GM21423 (cell line): ENCODE results near the gene AUTS2.
A peak's percentile ranks its signal among the peaks of the same experiment; 100 is the strongest.
"Not testable (repeated sequence)": the region's sequence is repeated elsewhere in the genome, so short reads cannot be mapped to it uniquely, and the experiment has no call there.

Experiments
- ATAC-seq: cut with Tn5 transposase; IDR thresholded peaks from one replicate; pipeline ENCODE4 v1.9.1; 2021; ENCODE audit warnings: mild to moderate bottlenecking, moderate library complexity; ENCODE audit not compliant: unreplicated experiment

Gene AUTS2

DNA sequence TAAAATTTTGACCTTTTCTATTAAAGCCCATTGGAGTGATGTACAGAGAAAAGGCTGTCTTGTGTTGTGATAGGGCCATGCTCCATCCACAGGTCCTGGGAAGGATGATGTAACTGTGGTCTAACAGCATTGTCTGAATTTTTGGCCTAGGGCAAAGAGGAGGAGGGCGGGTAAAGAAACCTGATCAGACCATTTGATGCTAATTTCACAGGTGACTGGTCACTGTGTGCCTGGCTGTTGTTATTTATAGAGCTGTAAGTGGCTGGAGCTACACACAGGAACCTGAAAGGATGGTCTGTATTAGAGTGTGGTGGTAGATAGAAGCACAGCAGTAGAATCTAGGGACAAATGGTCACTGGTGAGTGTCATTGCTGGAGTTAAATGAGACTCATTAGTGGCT lies 182.1 kb downstream of the AUTS2 start:
- ATAC-seq, result no peak

DNA sequence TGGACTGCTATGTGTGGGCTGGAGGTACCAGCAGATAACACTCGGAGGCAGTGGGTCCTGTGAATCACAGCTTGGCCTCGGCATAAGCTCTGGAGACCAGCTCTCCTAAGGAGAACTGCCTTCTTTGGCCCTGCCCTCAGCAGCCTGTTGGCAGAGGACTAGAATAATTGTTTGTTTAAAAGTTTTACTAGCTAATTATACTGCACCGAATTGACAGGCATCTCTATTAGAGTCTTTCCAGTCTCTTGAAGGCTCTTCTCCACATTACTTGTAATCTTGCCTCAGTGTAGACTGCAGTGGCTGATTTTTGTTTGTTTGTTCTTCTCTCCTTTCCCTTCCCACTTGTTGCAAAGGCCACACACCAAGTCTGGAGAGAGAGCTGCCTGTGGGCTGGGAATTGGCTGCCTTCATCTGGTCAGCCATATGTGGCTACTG lies 183.2 kb downstream of the AUTS2 start:
- no peak for ATAC-seq

GRCh38 chr7:69782917-69783684 lies 184.8 kb downstream of the AUTS2 start:
- ATAC-seq, result no peak

GRCh38 chr7:69786130-69786529 lies 187.9 kb downstream of the AUTS2 start:
- ATAC-seq, result not testable (repeated sequence)

- ATAC-seq, result no peak
Observed at GRCh38 chr7:69786730-69787395, 188.6 kb downstream of the AUTS2 start.

GRCh38 chr7:69787736-69788431 lies 189.6 kb downstream of the AUTS2 start:
- ATAC-seq, result no peak

- no peak for ATAC-seq
Observed at GRCh38 chr7:69789563-69789962, 191.3 kb downstream of the AUTS2 start.

- no peak for ATAC-seq
Observed at GRCh38 chr7:69790977-69791724, 192.9 kb downstream of the AUTS2 start.

- ATAC-seq, result no peak
Observed at GRCh38 chr7:69791739-69792138, 193.5 kb downstream of the AUTS2 start.

DNA sequence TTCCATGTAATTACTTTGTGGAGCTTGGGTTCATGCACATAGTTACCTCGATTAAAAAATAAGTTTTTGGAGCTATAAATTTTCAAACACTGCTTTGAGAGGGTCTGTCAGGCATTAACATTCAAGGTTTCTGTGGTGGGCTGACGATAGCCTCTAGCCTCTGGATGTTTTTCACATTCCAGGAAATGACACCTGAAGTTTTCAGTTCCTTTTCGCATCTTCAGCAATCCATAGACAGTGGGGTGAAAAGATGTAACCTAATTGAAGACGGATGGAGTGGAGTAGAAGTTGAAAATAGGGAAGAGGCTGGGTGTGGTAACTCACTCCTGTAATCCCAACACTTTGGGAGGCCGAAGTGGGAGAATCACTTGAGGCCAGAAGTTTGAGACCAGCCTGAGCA lies 197.7 kb downstream of the AUTS2 start:
- no peak for ATAC-seq

GRCh38 chr7:69796416-69796815 lies 198.1 kb downstream of the AUTS2 start:
- ATAC-seq, result no peak

DNA sequence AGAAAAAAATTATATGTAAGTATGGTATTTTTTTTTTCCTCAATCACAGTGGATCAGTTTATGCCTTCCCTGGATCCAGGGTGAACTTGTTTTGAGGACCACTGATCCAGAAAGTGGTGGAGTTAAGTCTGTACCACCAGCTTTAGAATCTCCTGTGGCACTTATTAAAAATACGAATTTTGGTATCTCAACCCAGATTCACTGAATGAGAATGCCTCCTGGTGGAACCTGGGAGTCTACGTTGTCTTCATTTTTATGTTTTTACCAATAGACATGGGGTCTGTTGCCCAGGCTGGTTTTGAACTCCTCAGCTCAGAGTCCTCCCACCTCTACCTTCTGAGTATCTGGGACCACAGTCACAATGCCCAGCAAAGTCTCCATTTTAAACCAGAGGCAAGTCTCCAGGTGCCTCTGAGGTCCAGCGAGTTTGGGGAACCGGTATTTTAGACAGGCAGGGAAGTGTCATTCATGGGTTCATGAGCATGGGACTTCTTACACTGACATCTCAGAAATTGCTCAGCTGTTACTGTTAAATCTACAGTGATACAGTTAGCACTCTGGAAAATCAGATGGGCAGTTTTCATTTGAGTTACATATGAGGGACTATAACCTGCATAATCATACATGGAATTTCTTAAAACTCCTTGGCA lies 200.9 kb downstream of the AUTS2 start:
- ATAC-seq, result no peak

GRCh38 chr7:69799990-69800389 lies 201.7 kb downstream of the AUTS2 start:
- ATAC-seq, result no peak

- ATAC-seq, result no peak
Observed at GRCh38 chr7:69800495-69800894, 202.2 kb downstream of the AUTS2 start.

DNA sequence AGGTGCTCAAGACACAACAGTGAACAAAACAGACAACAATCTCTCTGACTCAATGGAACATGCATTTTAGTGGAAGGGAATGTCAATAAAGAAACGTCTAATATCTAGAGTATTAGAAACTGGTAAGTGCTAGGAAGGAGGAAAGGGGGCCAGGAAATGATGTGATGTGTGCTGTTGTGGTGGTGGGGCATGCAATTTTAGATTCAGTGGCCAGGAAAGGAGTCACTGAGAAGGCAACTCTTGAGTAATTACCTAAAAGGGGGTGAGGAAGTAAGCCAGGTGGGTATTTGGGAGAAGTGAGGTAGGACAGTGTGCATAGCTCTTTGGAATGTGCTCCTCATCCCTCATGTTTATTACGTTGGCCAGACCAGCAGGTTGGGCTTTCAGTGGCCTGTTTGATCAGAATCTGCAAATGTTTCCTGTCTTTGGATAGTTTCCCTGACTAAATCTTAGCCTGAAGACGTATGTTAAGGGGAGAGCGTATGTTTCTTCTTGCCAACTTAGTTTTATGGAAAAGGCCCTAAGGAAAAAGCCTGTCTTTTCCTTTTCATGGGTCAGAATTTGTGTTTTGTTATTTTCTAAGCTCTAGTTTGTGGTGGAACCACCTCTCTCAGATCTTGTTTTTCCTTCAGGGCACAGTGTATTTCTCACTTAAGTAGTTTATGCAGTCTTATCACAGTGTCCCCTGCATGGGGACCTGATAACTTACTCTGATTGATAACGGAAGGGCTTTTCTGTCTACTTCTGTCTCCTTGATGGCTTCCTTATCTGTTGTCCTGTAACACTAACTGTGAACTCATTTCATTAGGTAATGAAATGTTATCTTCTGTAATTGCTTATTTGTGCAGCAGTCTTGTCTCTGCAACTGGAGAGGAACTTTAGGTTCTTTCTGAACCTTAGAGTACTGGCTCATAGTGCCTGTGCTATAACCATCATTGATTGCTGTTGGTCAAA lies 203.7 kb downstream of the AUTS2 start:
- ATAC-seq, result no peak

- ATAC-seq, result peak; percentile 86
Observed at GRCh38 chr7:69803699-69804516, 205.6 kb downstream of the AUTS2 start.

- ATAC-seq, result no peak
Observed at GRCh38 chr7:69804962-69805361, 206.7 kb downstream of the AUTS2 start.

DNA sequence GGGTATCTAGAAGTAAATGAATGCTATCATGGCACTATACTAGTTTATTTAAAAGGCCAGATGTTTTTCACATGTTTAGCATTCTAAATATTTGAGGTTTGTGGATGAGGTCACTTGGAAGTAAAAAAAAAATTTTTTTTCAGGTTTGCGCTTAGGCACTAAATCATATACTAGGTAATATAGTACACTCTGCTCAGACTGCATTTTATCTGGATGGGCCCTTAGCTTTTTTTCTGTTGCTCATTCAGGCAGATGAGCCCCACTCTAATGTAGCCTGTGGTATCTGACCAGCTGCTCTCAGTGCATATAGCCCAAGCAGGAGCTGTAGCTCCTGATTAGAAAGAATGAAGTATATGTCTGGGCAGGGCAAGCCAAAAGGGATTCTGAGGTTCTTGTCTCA lies 210.1 kb downstream of the AUTS2 start:
- no peak for ATAC-seq
